ENCODE results near the gene OR4E2.

DNA sequence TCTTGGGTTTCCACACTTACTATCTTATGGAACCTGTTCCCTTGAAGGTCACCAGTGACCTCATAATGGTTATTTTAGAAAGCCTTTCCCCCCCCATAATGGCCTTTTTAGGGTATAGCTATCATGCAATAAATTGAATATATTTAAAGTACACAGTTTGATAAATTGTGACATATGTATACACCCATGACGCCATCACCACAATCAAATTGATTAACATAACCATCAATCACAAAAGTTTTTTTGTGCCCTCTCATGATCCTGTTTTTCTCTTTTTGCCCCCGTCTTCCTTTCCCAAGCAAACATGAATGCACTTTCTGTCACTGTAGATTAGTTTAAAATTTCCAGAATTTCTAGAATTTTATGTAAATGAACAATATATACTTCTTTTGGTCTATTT lies 48.7 kb downstream of the OR4E2 start:
- TF ChIP-seq, protein P1, sequence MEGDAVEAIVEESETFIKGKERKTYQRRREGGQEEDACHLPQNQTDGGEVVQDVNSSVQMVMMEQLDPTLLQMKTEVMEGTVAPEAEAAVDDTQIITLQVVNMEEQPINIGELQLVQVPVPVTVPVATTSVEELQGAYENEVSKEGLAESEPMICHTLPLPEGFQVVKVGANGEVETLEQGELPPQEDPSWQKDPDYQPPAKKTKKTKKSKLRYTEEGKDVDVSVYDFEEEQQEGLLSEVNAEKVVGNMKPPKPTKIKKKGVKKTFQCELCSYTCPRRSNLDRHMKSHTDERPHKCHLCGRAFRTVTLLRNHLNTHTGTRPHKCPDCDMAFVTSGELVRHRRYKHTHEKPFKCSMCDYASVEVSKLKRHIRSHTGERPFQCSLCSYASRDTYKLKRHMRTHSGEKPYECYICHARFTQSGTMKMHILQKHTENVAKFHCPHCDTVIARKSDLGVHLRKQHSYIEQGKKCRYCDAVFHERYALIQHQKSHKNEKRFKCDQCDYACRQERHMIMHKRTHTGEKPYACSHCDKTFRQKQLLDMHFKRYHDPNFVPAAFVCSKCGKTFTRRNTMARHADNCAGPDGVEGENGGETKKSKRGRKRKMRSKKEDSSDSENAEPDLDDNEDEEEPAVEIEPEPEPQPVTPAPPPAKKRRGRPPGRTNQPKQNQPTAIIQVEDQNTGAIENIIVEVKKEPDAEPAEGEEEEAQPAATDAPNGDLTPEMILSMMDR (IDR thresholded peaks at IDR 0.05; ENCODE audit: borderline replicate concordance, extremely low read depth, low read length, poor library complexity, severe bottlenecking) = no peak
- no peak for TF ChIP-seq EZH2 (IDR thresholded peaks at IDR 0.05; ENCODE audit: borderline replicate concordance, low read depth, low read length, severe bottlenecking)

All from DND-41 (cell line).